Stomach (tissue), 9 donors: ENCODE results near the gene TDRD15. TPM values are rescaled to one million over a fixed set of nuclear protein-coding genes. Genes with fewer than 3 reads are reported as not detected.
"Not testable (repeated sequence)": the region's sequence is repeated elsewhere in the genome, so short reads cannot be mapped to it uniquely, and the experiment has no call there.

Experiments used
- DNase-seq, 2 donors: peaks; one replicate each; pipeline versions ENCODE4 v3.0.0 to v3.0.0-alpha.2; 2013 to 2019
- H3K27ac ChIP-seq, 5 donors: fragments of 200-600 bp in 4 of 5; sonication (generic) in 4 of 5; one replicate each; pipeline ENCODE4 v1.5.1; 2013 to 2019; ENCODE audit warnings: mild to moderate bottlenecking in 1 of 5, moderate library complexity in 1 of 5
- H3K27me3 ChIP-seq, 3 donors: fragments of 200-600 bp; sonication (generic); one replicate each; pipeline ENCODE4 v1.5.1; 2017 to 2019; ENCODE audit warnings: mixed run types in 1 of 3
- H3K36me3 ChIP-seq, 4 donors: fragments of 200-600 bp; sonication (generic); 1 replicate in 3 of 4; 2 replicates in 1 of 4; pipeline ENCODE4 v1.5.1; 2016 to 2019
- H3K4me1 ChIP-seq, 4 donors: fragments of 200-600 bp; sonication (generic); one replicate each; pipeline ENCODE4 v1.5.1; 2016 to 2019
- H3K4me3 ChIP-seq, 4 donors: fragments of 200-600 bp; sonication (generic) in 3 of 4; one replicate each; pipeline ENCODE4 v1.5.1; 2016 to 2019; ENCODE audit warnings: mild to moderate bottlenecking in 1 of 4
- H3K9me3 ChIP-seq, 4 donors: fragments of 200-600 bp; sonication (generic); one replicate each; pipeline ENCODE4 v1.5.1; 2016 to 2019
- EP300 ChIP-seq: sonication (generic); formaldehyde crosslinking; IDR thresholded peaks from one replicate; pipeline ENCODE4 v1.6.1; 2017; ENCODE audit warnings: antibody characterized with exemption
- POLR2A ChIP-seq, 4 donors: fragments of 450-650 bp; IDR thresholded peaks; one replicate each; pipeline ENCODE4 v1.6.1; 2016; ENCODE audit warnings: antibody characterized with exemption in 4 of 4, control low read depth in 2 of 4, mild to moderate bottlenecking in 1 of 4, moderate library complexity in 1 of 4
- POLR2AphosphoS5 ChIP-seq, 3 donors: sonication (generic); formaldehyde crosslinking; IDR thresholded peaks; one replicate each; pipeline ENCODE4 v1.6.1; 2016; ENCODE audit warnings: antibody characterized with exemption in 3 of 3
- WGBS, 5 donors: extraction: QIAGEN DNeasy Blood & Tissue Kit in 3 of 5; methylation state at CpG; one replicate each; pipeline versions ENCODE4 v1.1.5 to v1.1.7; 2013 to 2018; 5-methylcytosine and 5-hydroxymethylcytosine counted together
- intact Hi-C: fragments of 100-400 bp; cut with DNase I; formaldehyde crosslinking; loops from one replicate; pipeline ENCODE4 v1.15.1; 2023; ENCODE audit warnings: low total_unique reads
- polyA plus RNA-seq, 3 donors: library from polyadenylated mRNA; stranded (reverse); fragments of 200-250 nt; gene quantifications; one replicate each; pipeline ENCODE4 v1.2.3, GENCODE V29; 2013
- total RNA-seq, 5 donors: library from RNA; depleted of rRNA; stranded (reverse); fragments of >200 nt; gene quantifications; one replicate each; pipeline versions ENCODE4 v1.1.0 to v1.2.3, GENCODE V29; 2014 to 2016
- TF ChIP-seq, protein P1 (sequence below), 7 experiments: fragments of 450-650 bp in 4 of 7; fragments of 200-600 bp in 3 of 7; sonication (generic) in 3 of 7; IDR thresholded peaks; one replicate each; pipeline ENCODE4 v1.5.1; 2016 to 2019; ENCODE audit warnings: antibody characterized with exemption in 7 of 7, control low read depth in 2 of 7, mild to moderate bottlenecking in 1 of 7
- donor health status: healthy with polysubstance abuse.
- donor health status: Bipolar disorder and iron deficiency.
- donor health status: healthy.

Gene TDRD15
- total and polyA plus RNA-seq, 8 donors: under 0.01 TPM; not detected in 7

DNA sequence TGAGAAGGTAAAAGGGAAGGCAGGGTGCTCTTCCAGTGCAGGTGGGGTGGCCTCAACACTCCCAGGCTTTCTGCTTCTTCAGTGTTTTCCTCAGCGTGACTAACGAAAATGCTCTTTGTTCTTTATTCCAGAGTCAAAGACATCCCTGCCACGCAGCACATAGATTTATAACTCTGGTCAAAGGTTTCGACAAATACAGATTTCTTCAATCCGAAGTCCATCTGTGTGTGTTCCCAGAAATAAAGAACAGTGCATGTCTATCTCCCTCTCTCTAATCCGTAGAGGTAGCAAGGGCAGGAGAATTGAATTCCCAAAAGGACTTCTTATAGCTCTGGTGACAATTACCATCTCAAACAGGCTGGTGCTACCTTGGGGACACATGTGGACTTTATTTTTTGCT lies 26.4 kb upstream of the TDRD15 start:
- intact Hi-C loops: no loop called here
- no peaks in the 10 kb centered on the region for H3K9me3 ChIP-seq
- DNase-seq: peak in 1 of 2 donors; percentile 13
- 62 to 81% (median 66%) methylated on average over 6 of the region's 6 CpGs for WGBS, 5 donors
- TF ChIP-seq POLR2AphosphoS5 (IDR thresholded peaks at IDR 0.05) (no peak), POLR2A (IDR thresholded peaks at IDR 0.05) (no peak), EP300 (no peak)
- TF ChIP-seq, protein P1, sequence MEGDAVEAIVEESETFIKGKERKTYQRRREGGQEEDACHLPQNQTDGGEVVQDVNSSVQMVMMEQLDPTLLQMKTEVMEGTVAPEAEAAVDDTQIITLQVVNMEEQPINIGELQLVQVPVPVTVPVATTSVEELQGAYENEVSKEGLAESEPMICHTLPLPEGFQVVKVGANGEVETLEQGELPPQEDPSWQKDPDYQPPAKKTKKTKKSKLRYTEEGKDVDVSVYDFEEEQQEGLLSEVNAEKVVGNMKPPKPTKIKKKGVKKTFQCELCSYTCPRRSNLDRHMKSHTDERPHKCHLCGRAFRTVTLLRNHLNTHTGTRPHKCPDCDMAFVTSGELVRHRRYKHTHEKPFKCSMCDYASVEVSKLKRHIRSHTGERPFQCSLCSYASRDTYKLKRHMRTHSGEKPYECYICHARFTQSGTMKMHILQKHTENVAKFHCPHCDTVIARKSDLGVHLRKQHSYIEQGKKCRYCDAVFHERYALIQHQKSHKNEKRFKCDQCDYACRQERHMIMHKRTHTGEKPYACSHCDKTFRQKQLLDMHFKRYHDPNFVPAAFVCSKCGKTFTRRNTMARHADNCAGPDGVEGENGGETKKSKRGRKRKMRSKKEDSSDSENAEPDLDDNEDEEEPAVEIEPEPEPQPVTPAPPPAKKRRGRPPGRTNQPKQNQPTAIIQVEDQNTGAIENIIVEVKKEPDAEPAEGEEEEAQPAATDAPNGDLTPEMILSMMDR (IDR thresholded peaks at IDR 0.05): no peak
- H3K27me3 ChIP-seq: no peaks in the 10 kb centered on the region
- no peaks in the 10 kb centered on the region for H3K36me3 ChIP-seq
- no peak overlapping the region for H3K4me3 ChIP-seq
- H3K27ac ChIP-seq: no peak overlapping the region
- H3K4me1 ChIP-seq: no peaks in the 10 kb centered on the region

DNA sequence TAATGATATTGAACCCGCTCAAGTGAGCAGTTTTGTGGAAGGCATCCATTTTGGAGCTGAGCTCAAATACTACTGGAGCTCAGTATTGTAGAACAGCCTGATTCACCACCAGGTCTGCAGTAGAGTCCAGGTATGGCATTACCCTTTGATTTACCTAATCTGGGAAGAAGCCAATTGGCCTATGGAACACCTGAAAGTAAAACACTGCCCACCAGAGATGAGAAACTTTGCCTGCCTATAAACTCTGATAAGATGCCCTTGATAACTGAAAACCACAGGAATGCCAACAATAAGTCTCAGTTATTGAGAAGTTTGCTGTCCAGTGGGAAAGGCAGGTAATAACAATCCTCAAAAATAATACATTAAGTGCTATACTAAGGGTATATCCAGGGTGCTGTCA lies 25.5 kb upstream of the TDRD15 start:
- WGBS, 5 donors: 81 to 100% (median 88%) methylated on average over 1 of the region's 1 CpG
- no peak overlapping the region for H3K4me3 ChIP-seq

DNA sequence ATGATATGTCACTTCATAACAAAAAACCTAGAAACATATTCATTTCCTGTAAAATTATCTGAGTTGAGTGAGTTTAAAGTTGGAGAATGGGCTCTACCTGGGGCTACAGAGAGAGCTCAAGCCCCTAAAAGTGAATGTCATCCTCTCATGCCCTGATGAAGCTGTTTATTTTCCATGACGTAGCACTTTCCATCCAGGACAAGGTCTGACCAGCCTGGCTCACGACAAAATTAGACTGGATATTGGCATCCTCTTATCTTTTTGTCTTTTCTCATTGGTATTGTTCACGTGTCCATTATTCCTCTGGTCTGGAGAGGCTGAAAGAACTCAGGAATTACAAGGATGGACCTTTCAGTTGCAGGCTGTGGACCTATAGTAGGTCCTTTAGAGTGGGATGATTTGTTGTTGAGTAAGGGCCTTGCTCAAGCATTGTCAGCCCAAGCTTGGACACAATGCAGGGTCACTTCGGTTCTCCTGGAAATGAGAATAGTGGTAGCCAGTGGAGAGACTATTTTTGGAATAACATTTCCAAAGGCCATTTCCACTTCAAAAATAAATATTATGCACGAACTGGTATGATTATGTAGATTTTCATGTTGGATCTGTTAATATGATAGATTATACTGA lies 24.4 kb upstream of the TDRD15 start:
- TF ChIP-seq POLR2A (IDR thresholded peaks at IDR 0.05): no peak
- TF ChIP-seq, protein P1 (IDR thresholded peaks at IDR 0.05): no peak
- TF ChIP-seq EP300: no peak
- TF ChIP-seq POLR2AphosphoS5 (IDR thresholded peaks at IDR 0.05): no peak
- no peak for DNase-seq
- Histone ChIP-seq H3K27me3 (no peaks in the 10 kb centered on the region), H3K4me3 (no peak overlapping the region), H3K36me3 (no peaks in the 10 kb centered on the region), H3K27ac (no peak overlapping the region), H3K9me3 (no peaks in the 10 kb centered on the region), H3K4me1 (no peaks in the 10 kb centered on the region)
- WGBS, 5 donors: 70 to 80% (median 71%) methylated on average over 5 of the region's 5 CpGs
- intact Hi-C loops: no loop called here

More for the DNA sequence above, 25.5 kb upstream of the TDRD15 start:
- H3K4me1 ChIP-seq: no peaks in the 10 kb centered on the region
- H3K9me3 ChIP-seq: no peaks in the 10 kb centered on the region
- no peak for DNase-seq
- intact Hi-C loops: no loop called here
- TF ChIP-seq EP300: no peak
- TF ChIP-seq POLR2A (IDR thresholded peaks at IDR 0.05): no peak
- no peak for TF ChIP-seq POLR2AphosphoS5 (IDR thresholded peaks at IDR 0.05)
- TF ChIP-seq, protein P1 (IDR thresholded peaks at IDR 0.05): no peak
- H3K36me3 ChIP-seq: no peaks in the 10 kb centered on the region
- H3K27ac ChIP-seq: no peak overlapping the region
- H3K27me3 ChIP-seq: no peaks in the 10 kb centered on the region

DNA sequence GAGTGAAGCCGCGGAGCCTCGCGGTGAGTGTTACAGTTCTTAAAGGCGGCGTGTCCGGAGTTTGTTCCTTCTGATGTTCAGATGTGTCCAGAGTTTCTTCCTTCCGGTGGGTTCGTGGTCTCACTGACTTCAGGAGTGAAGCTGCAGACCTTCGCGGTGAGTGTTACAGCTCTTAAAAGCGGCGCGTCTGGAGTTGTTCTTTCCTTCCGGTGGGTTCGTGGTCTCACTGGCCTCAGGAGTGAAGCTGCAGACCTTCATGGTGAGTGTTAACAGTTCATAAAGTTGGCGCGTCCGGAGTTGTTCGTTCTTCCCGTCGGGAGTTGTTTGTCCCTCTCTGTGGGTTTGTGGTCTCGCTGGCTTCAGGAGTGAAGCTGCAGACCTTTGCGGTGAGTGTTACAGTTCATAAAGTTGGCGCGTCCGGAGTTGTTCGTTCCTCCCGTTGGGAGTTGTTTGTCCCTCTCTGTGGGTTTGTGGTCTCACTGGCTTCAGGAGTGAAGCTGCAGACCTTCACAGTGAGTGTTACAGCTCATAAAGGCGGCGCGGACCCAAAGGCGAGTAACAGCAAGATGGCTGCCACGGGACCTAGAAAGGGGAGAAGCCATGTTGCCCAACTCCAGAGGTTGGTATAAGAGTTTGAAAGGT lies 22.1 kb upstream of the TDRD15 start:
- H3K27ac ChIP-seq, DNase-seq, intact Hi-C loops, H3K36me3 ChIP-seq, H3K9me3 ChIP-seq, H3K4me1 ChIP-seq, H3K4me3 ChIP-seq, H3K27me3 ChIP-seq: not testable (repeated sequence)
- 92 to 96% (median 95%) methylated on average over 32 to 34 of the region's 34 CpGs for WGBS, 5 donors

DNA sequence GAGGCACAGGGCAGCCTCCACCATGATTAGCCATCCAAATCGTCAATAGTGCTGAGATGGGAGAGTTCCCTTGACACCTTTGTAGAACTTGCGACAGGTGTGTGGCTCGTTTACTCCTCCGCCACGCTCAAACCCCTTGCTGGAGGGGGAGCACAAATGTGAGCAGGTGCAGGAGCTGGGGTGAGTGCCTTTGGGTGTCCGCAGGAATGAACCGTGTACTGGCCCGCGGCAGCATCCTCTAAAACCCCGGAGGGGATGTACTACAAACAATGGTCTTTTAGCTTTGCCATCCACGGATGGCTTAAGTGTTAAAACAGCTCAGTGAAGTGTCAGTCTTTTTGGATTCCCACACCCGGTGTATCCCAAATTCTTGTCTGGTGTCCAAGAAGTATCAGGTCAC lies 21.4 kb upstream of the TDRD15 start:
- no peak for DNase-seq
- WGBS, 5 donors: 91 to 96% (median 95%) methylated on average over 9 to 12 of the region's 12 CpGs
- H3K27me3 ChIP-seq: no peaks in the 10 kb centered on the region
- no peaks in the 10 kb centered on the region for H3K4me1 ChIP-seq
- no peaks in the 10 kb centered on the region for H3K9me3 ChIP-seq
- no peak overlapping the region for H3K27ac ChIP-seq
- intact Hi-C loops: no loop called here
- TF ChIP-seq POLR2A (IDR thresholded peaks at IDR 0.05) (no peak), POLR2AphosphoS5 (IDR thresholded peaks at IDR 0.05) (no peak), EP300 (no peak)
- TF ChIP-seq, protein P1 (IDR thresholded peaks at IDR 0.05): no peak
- no peak overlapping the region for H3K4me3 ChIP-seq
- no peaks in the 10 kb centered on the region for H3K36me3 ChIP-seq
